Upper lobe of right lung (tissue), 1 donor: ENCODE data around the gene PIAS1. TPM values are rescaled to one million over a fixed set of nuclear protein-coding genes. Genes with fewer than 3 reads are reported as not detected.

Experiments
- ATAC-seq: fragments of 200-7000 bp; cut with Tn5 transposase; one replicate; pipeline ENCODE4 v1.9.1; 2020; ENCODE audit warnings: mild to moderate bottlenecking, moderate library complexity
- DNase-seq: peaks from one replicate; pipeline ENCODE4 v3.0.0-alpha.2; 2020
- H3K27ac ChIP-seq: fragments of 200-600 bp; one replicate; pipeline ENCODE4 v1.8.0; 2022
- H3K27me3 ChIP-seq: fragments of 200-600 bp; one replicate; pipeline ENCODE4 v1.8.0; 2022; ENCODE audit warnings: mild to moderate bottlenecking
- H3K36me3 ChIP-seq: fragments of 200-600 bp; one replicate; pipeline ENCODE4 v1.8.0; 2022
- H3K4me1 ChIP-seq: fragments of 200-600 bp; one replicate; pipeline ENCODE4 v1.8.0; 2022
- H3K4me3 ChIP-seq: fragments of 200-600 bp; one replicate; pipeline ENCODE4 v1.8.0; 2022; ENCODE audit warnings: mild to moderate bottlenecking
- H3K9me3 ChIP-seq: fragments of 200-600 bp; one replicate; pipeline ENCODE4 v1.8.0; 2022
- intact Hi-C: fragments of 100-400 bp; cut with DNase I; formaldehyde crosslinking; loops from one replicate; pipeline ENCODE4 v1.11.0; 2022
- total RNA-seq: library from RNA; stranded (reverse); fragmentation: NEBNext Ultra II Directional; extraction: Animal tissue kit (Norgen Biotek cat#: 25700); gene quantifications from one replicate; pipeline ENCODE4 v1.2.1, GENCODE V29; 2021
- TF ChIP-seq, protein P1 (sequence below): fragments of 200-600 bp; IDR thresholded peaks from one replicate; pipeline ENCODE4 v1.8.0; 2022; ENCODE audit warnings: antibody characterized with exemption
- donor health status: DM: no; HTN: yes; CAD: no; lungs with severe emphysema.

Gene PIAS1
- total RNA-seq, 1 donor from 2014 or later: 62.0 TPM

DNA sequence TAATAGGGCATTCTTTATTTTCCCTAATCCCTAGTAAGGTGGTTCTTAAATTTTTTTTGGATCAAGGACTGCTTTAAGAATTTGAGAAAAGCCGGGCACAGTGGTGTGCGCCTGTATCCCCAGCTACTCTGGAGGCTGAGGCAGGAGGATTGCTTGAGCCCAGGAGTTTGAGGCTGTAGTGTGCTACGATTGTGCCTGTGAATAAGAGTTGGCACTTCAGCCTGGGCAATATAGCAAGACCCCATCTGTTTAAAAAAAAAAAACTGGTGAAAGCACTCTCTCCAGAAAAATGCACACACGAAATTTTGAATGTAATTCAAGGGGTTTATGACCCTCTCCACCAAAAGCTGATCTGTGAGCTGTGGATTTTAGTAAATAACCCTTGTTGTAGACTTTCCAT is 119.0 kb downstream of the PIAS1 start:
- H3K4me1 ChIP-seq: no peaks in the 10 kb centered on the region
- TF ChIP-seq, protein P1, sequence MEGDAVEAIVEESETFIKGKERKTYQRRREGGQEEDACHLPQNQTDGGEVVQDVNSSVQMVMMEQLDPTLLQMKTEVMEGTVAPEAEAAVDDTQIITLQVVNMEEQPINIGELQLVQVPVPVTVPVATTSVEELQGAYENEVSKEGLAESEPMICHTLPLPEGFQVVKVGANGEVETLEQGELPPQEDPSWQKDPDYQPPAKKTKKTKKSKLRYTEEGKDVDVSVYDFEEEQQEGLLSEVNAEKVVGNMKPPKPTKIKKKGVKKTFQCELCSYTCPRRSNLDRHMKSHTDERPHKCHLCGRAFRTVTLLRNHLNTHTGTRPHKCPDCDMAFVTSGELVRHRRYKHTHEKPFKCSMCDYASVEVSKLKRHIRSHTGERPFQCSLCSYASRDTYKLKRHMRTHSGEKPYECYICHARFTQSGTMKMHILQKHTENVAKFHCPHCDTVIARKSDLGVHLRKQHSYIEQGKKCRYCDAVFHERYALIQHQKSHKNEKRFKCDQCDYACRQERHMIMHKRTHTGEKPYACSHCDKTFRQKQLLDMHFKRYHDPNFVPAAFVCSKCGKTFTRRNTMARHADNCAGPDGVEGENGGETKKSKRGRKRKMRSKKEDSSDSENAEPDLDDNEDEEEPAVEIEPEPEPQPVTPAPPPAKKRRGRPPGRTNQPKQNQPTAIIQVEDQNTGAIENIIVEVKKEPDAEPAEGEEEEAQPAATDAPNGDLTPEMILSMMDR: no peak
- DNase-seq: no peak

DNA sequence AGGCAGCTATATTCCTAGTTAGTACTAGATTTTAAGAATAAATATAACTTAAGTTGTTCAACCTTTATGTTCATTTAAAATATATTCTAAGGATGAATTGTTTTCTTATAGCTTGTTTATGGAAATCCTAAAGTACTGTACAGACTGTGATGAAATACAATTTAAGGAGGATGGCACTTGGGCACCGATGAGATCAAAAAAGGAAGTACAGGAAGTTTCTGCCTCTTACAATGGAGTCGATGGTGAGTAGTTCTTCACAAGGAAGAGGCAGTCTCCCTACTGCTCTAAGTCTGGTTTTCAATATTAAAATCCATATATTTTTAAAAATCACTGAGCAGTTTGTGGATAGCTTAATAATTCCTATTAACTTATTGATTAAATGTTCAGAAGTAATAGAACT is 121.4 kb downstream of the PIAS1 start:
- TF ChIP-seq, protein P1: no peak
- no peak overlapping the region for H3K27ac ChIP-seq
- no peaks in the 10 kb centered on the region for H3K27me3 ChIP-seq
- DNase-seq (no peak), ATAC-seq (peak; percentile 54)
- no peak overlapping the region for H3K4me3 ChIP-seq
- H3K9me3 ChIP-seq: no peaks in the 10 kb centered on the region
- no peaks in the 10 kb centered on the region for H3K4me1 ChIP-seq
- intact Hi-C loops: no loop called here
- peaks cover 70% of the 10 kb centered on the region for H3K36me3 ChIP-seq

More for the DNA sequence above, 119.0 kb downstream of the PIAS1 start:
- H3K27me3 ChIP-seq: no peaks in the 10 kb centered on the region
- peaks cover 69% of the 10 kb centered on the region for H3K36me3 ChIP-seq
- no peak overlapping the region for H3K27ac ChIP-seq
- no peak for ATAC-seq
- no peaks in the 10 kb centered on the region for H3K9me3 ChIP-seq
- H3K4me3 ChIP-seq: no peak overlapping the region
- intact Hi-C loops: no loop called here

DNA sequence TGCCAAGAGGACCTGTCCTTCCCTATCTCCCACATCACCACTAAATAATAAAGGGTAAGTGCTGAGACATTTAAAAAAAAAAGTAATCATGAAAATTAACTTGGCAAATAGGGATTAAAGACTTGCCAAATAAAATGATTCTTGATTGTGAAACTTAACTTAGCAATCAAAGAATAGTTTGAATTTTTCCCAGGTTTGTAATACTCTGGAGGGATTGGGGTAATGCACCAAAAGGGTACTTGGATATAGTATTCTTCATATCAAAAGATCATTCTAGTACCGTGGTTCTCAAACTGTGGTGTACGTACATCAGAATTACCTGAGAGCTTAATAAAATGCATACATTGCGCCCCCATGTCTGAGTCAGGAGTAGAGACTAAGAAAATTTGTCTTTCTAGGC is 122.5 kb downstream of the PIAS1 start:
- H3K4me3 ChIP-seq: no peak overlapping the region
- no peak for ATAC-seq
- no peaks in the 10 kb centered on the region for H3K4me1 ChIP-seq
- no peak for DNase-seq
- peaks cover 75% of the 10 kb centered on the region for H3K36me3 ChIP-seq
- no peak overlapping the region for H3K27ac ChIP-seq
- TF ChIP-seq, protein P1: no peak
- no peaks in the 10 kb centered on the region for H3K9me3 ChIP-seq
- intact Hi-C loops: no loop called here
- no peaks in the 10 kb centered on the region for H3K27me3 ChIP-seq

DNA sequence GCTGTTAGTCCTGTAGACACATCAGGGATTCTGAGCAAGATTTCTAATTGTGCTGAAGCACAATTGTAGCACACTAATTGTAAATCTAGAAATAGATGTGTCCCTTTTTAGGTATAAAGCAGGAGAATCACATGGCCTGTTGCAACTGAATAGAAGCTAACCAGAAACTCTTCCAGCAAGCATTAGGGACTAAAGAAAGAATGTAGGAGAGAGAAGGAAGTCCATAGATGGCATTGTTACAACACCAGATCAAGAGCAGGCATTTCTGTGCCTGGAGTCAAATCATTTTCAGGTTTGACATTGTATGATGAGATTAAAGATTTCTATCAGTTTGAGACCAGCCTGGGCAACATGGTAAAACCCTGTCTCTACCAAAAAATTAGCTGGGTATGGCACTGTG is 123.6 kb downstream of the PIAS1 start:
- Histone ChIP-seq H3K4me3 (no peak overlapping the region), H3K9me3 (no peaks in the 10 kb centered on the region), H3K36me3 (peaks cover 83% of the 10 kb centered on the region), H3K27ac (no peak overlapping the region), H3K4me1 (no peaks in the 10 kb centered on the region), H3K27me3 (no peaks in the 10 kb centered on the region)
- intact Hi-C loops: no loop called here
- DNase-seq: no peak
- no peak for ATAC-seq
- TF ChIP-seq, protein P1: no peak

DNA sequence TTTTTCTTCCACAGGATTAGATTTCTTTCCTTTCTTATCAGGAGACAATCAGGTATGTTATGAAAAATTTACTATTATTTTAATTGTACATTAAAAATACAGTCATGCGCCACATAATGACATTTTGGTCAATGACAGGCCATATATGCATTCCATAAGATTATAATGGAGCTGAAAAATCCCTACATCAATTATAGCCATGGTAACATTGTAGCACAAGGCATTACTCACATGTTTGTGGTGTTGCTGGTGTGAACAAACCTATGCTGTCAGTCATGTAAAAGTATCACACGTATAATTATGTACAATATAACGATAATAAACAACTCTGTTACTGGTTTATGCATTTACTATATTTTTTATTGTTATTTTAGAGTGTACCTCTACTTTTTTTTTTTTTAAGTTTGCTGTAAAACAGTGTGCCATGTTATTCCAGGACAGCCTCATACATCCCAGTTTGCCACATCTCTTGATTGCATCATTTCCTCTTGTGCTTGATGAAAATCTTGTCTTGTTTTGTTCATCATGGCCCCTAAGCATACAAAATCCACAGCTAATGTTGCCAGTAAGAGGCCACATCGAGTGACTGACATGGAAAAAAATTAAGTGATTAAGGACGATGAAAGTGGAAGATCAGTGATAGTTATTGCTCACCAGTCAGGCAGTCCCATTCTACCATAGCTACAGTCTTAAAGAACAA is 129.7 kb downstream of the PIAS1 start:
- Histone ChIP-seq H3K27me3 (no peaks in the 10 kb centered on the region), H3K4me1 (peaks cover 13% of the 10 kb centered on the region), H3K36me3 (peaks cover 87% of the 10 kb centered on the region), H3K4me3 (no peak overlapping the region), H3K27ac (no peak overlapping the region), H3K9me3 (no peaks in the 10 kb centered on the region)
- no peak for DNase-seq
- ATAC-seq: no peak
- TF ChIP-seq, protein P1: no peak
- intact Hi-C loops: no loop called here
